Glomerular visceral epithelial cell (primary cell): ENCODE results near the gene LIN54.
A peak's percentile ranks its signal among the peaks of the same experiment; 100 is the strongest.
"Not testable (repeated sequence)": the region's sequence is repeated elsewhere in the genome, so short reads cannot be mapped to it uniquely, and the experiment has no call there.

ENCODE experiments used
- DNase-seq: peaks from one replicate; pipeline ENCODE4 v3.0.0-alpha.2; 2016; ENCODE audit errors: extremely low spot score

Gene LIN54

GRCh38 chr4:83012200-83012686 is 1.6 kb upstream of the LIN54 start:
- DNase-seq = peak; percentile 31

- no peak for DNase-seq
Measured at GRCh38 chr4:83011689-83012199, 1.1 kb upstream of the LIN54 start.

GRCh38 chr4:83010111-83010521 is 507 bp downstream of the LIN54 start:
- peak; percentile 35 for DNase-seq

GRCh38 chr4:83009529-83009928 is 1.1 kb downstream of the LIN54 start:
- no peak for DNase-seq

GRCh38 chr4:83003044-83003791 is 7.4 kb downstream of the LIN54 start:
- DNase-seq = not testable (repeated sequence)

GRCh38 chr4:83002329-83002728 is 8.3 kb downstream of the LIN54 start:
- DNase-seq = no peak

- peak; percentile 16 for DNase-seq
Measured at GRCh38 chr4:82998898-82999297, 11.7 kb downstream of the LIN54 start.

- no peak for DNase-seq
Measured at GRCh38 chr4:82994834-82995233, 15.8 kb downstream of the LIN54 start.

- DNase-seq = peak; percentile 35
Measured at GRCh38 chr4:82989575-82990429, 20.8 kb downstream of the LIN54 start.

GRCh38 chr4:82988323-82988832 is 22.2 kb downstream of the LIN54 start:
- DNase-seq = no peak

GRCh38 chr4:82987519-82987918 is 23.1 kb downstream of the LIN54 start:
- DNase-seq = not testable (repeated sequence)

GRCh38 chr4:82984459-82984858 is 26.2 kb downstream of the LIN54 start:
- peak; percentile 68 for DNase-seq

GRCh38 chr4:82983444-82983843 is 27.2 kb downstream of the LIN54 start:
- no peak for DNase-seq

GRCh38 chr4:82981138-82981537 is 29.5 kb downstream of the LIN54 start:
- DNase-seq = no peak

- no peak for DNase-seq
Measured at GRCh38 chr4:82975792-82976191, 34.8 kb downstream of the LIN54 start.

GRCh38 chr4:82969414-82969813 is 41.2 kb downstream of the LIN54 start:
- DNase-seq = no peak

- DNase-seq = no peak
Measured at GRCh38 chr4:82968972-82969371, 41.7 kb downstream of the LIN54 start.

GRCh38 chr4:82965763-82966162 is 44.9 kb downstream of the LIN54 start:
- no peak for DNase-seq

GRCh38 chr4:82957045-82957444 is 53.6 kb downstream of the LIN54 start:
- no peak for DNase-seq

GRCh38 chr4:82954212-82954611 is 56.4 kb downstream of the LIN54 start:
- DNase-seq = no peak

GRCh38 chr4:82951196-82951595 is 59.4 kb downstream of the LIN54 start:
- DNase-seq = no peak

GRCh38 chr4:82948647-82949204 is 61.9 kb downstream of the LIN54 start:
- peak; percentile 38 for DNase-seq
